H9 (cell line): Measurements from ENCODE around the gene NOX5. TPM values are rescaled to one million over a fixed set of nuclear protein-coding genes. Genes with fewer than 3 reads are reported as not detected.

Experiments used
- DNase-seq: peaks from one replicate; pipeline ENCODE4 v3.0.0-alpha.2; 2017
- H2AFZ ChIP-seq: one replicate; pipeline ENCODE4 v1.6.1; 2013; ENCODE audit warnings: mild to moderate bottlenecking, low read length, control low read depth, moderate library complexity
- H2AK5ac ChIP-seq: 2 replicates; pipeline ENCODE4 v1.6.1; 2013; ENCODE audit warnings: low read length, control low read depth, mixed read lengths; ENCODE audit not compliant: insufficient read length
- H2BK120ac ChIP-seq: one replicate; pipeline ENCODE4 v1.6.1; 2013; ENCODE audit warnings: low read depth, mild to moderate bottlenecking, low read length, control low read depth, inconsistent platforms; ENCODE audit not compliant: poor library complexity, severe bottlenecking
- H2BK12ac ChIP-seq: 2 replicates; pipeline ENCODE4 v1.6.1; 2013; ENCODE audit warnings: low read length, control low read depth, mixed read lengths, low read depth; ENCODE audit not compliant: insufficient read length
- H2BK15ac ChIP-seq: 2 replicates; pipeline ENCODE4 v1.6.1; 2013; ENCODE audit warnings: low read depth, low read length, control low read depth
- H2BK20ac ChIP-seq: one replicate; pipeline ENCODE4 v1.6.1; 2013; ENCODE audit warnings: low read depth, mild to moderate bottlenecking, low read length, control low read depth, inconsistent platforms; ENCODE audit not compliant: poor library complexity, severe bottlenecking
- H2BK5ac ChIP-seq: 2 replicates; pipeline ENCODE4 v1.6.1; 2013; ENCODE audit warnings: low read length, control low read depth, mixed read lengths; ENCODE audit not compliant: insufficient read length
- H3K14ac ChIP-seq: 2 replicates; pipeline ENCODE4 v1.6.1; 2013; ENCODE audit warnings: low read length, control low read depth; ENCODE audit not compliant: insufficient read depth
- H3K18ac ChIP-seq: 2 replicates; pipeline ENCODE4 v1.6.1; 2013; ENCODE audit warnings: low read depth, mild to moderate bottlenecking, mixed read lengths, low read length, control low read depth; ENCODE audit not compliant: insufficient read length
- H3K23ac ChIP-seq: 2 replicates; pipeline ENCODE4 v1.6.1; 2013; ENCODE audit warnings: low read length, control low read depth, mixed read lengths, low read depth; ENCODE audit not compliant: insufficient read length
- H3K23me2 ChIP-seq: 2 replicates; pipeline ENCODE4 v1.6.1; 2013; ENCODE audit warnings: low read depth, mild to moderate bottlenecking, mixed read lengths, low read length, control low read depth; ENCODE audit not compliant: insufficient read length, poor library complexity, severe bottlenecking
- H3K27ac ChIP-seq: 2 replicates; pipeline ENCODE4 v1.5.1; 2013; ENCODE audit warnings: low read length, control low read depth, mixed read lengths, low read depth; ENCODE audit not compliant: insufficient read length
- H3K27me3 ChIP-seq: 2 replicates; pipeline ENCODE4 v1.6.1; 2013; ENCODE audit warnings: low read length, control low read depth, inconsistent platforms; ENCODE audit not compliant: insufficient read depth
- H3K4ac ChIP-seq: 2 replicates; pipeline ENCODE4 v1.6.1; 2013; ENCODE audit warnings: low read depth, mild to moderate bottlenecking, control low read depth, inconsistent platforms, low read length, moderate library complexity
- H3K4me1 ChIP-seq: 2 replicates; pipeline ENCODE4 v1.6.1; 2013; ENCODE audit warnings: low read length, control low read depth, inconsistent platforms; ENCODE audit not compliant: insufficient read depth
- H3K4me2 ChIP-seq: 2 replicates; pipeline ENCODE4 v1.6.1; 2013; ENCODE audit warnings: low read length, control low read depth, mixed read lengths; ENCODE audit not compliant: insufficient read length, insufficient read depth
- H3K56ac ChIP-seq: 2 replicates; pipeline ENCODE4 v1.6.1; 2013; ENCODE audit warnings: low read depth, mild to moderate bottlenecking, mixed read lengths, low read length, control low read depth; ENCODE audit not compliant: insufficient read length
- H3K79me1 ChIP-seq: 2 replicates; pipeline ENCODE4 v1.6.1; 2013; ENCODE audit warnings: low read depth, mild to moderate bottlenecking, moderate library complexity, low read length, control low read depth, inconsistent platforms; ENCODE audit not compliant: insufficient read depth, poor library complexity, severe bottlenecking
- H3K79me2 ChIP-seq: 2 replicates; pipeline ENCODE4 v1.6.1; 2013; ENCODE audit warnings: low read length, control low read depth, inconsistent platforms; ENCODE audit not compliant: insufficient read depth
- H3K9ac ChIP-seq: 2 replicates; pipeline ENCODE4 v1.6.1; 2013; ENCODE audit warnings: low read length, control low read depth, mixed read lengths; ENCODE audit not compliant: insufficient read length; ENCODE audit errors: extremely low read depth
- H3K9me3 ChIP-seq: one replicate; pipeline ENCODE4 v1.6.1; 2013; ENCODE audit warnings: low read depth, low read length, inconsistent platforms; ENCODE audit not compliant: control insufficient read depth
- H3T11ph ChIP-seq: one replicate; pipeline ENCODE4 v1.6.1; 2013; ENCODE audit warnings: mild to moderate bottlenecking, low read length, control low read depth, inconsistent platforms
- H4K20me1 ChIP-seq: one replicate; pipeline ENCODE4 v1.6.1; 2013; ENCODE audit not compliant: control insufficient read depth, insufficient read length, insufficient read depth
- H4K5ac ChIP-seq: 2 replicates; pipeline ENCODE4 v1.6.1; 2013; ENCODE audit warnings: low read depth, mild to moderate bottlenecking, mixed read lengths, low read length, control low read depth; ENCODE audit not compliant: insufficient read length
- H4K8ac ChIP-seq: replicated peaks from 2 replicates; pipeline ENCODE4 v1.6.1; 2013; ENCODE audit warnings: low read length, control low read depth, mixed read lengths, low read depth; ENCODE audit not compliant: insufficient read length
- H4K91ac ChIP-seq: 2 replicates; pipeline ENCODE4 v1.6.1; 2013; ENCODE audit warnings: low read depth, mild to moderate bottlenecking, moderate library complexity, mixed read lengths, low read length, control low read depth; ENCODE audit not compliant: insufficient read length
- H3K27ac Mint-ChIP-seq, 3 experiments: 2 replicates in 2 of 3; 3 replicates in 1 of 3; pipeline ENCODE4 v1.8.0; 2020 to 2021; ENCODE audit warnings: mixed read lengths in 3 of 3, mild to moderate bottlenecking in 1 of 3, moderate library complexity in 1 of 3
- H3K27me3 Mint-ChIP-seq: 2 replicates; pipeline ENCODE4 v1.8.0; 2021; ENCODE audit warnings: low read depth, mild to moderate bottlenecking, moderate library complexity, mixed read lengths
- H3K36me3 Mint-ChIP-seq, 3 experiments: 2 replicates in 2 of 3; 3 replicates in 1 of 3; pipeline ENCODE4 v1.8.0; 2020 to 2021; ENCODE audit warnings: low read depth in 3 of 3, mixed read lengths in 3 of 3; ENCODE audit not compliant: insufficient read depth in 1 of 3
- H3K4me1 Mint-ChIP-seq, 2 experiments: 2 replicates each; pipeline ENCODE4 v1.8.0; 2020; ENCODE audit warnings: mixed read lengths in 2 of 2
- H3K4me3 Mint-ChIP-seq, 2 experiments: 2 replicates in 1 of 2; 3 replicates in 1 of 2; pipeline ENCODE4 v1.8.0; 2020 to 2021; ENCODE audit warnings: mild to moderate bottlenecking in 2 of 2, mixed read lengths in 2 of 2, moderate library complexity in 1 of 2
- H3K9me3 Mint-ChIP-seq, 2 experiments: 2 replicates in 1 of 2; 3 replicates in 1 of 2; pipeline ENCODE4 v1.8.0; 2020; ENCODE audit warnings: mild to moderate bottlenecking in 2 of 2, mixed read lengths in 2 of 2, moderate library complexity in 1 of 2
- WGBS: extraction: QIAGEN DNeasy Blood & Tissue Kit; methylation state at CpG from one replicate; pipeline ENCODE4 v1.1.7; 2013; ENCODE audit warnings: missing lambda C conversion rate, low lambda C conversion rate, mixed read lengths; ENCODE audit not compliant: insufficient read length; ENCODE audit errors: extremely low coverage; 5-methylcytosine and 5-hydroxymethylcytosine counted together
- total RNA-seq: library from RNA; stranded (reverse); gene quantifications from 2 replicates; pipeline ENCODE4 v1.2.1, GENCODE V29; 2021
- TF ChIP-seq, protein P1 (sequence below): fragments of 200-600 bp; sonication (generic); conservative IDR thresholded peaks from 3 replicates; pipeline ENCODE4 v1.8.0; 2021; ENCODE audit warnings: antibody characterized with exemption, mild to moderate bottlenecking

NOX5 gene
- total RNA-seq, 1 experiment from 2014 or later, result 0.04 TPM

DNA sequence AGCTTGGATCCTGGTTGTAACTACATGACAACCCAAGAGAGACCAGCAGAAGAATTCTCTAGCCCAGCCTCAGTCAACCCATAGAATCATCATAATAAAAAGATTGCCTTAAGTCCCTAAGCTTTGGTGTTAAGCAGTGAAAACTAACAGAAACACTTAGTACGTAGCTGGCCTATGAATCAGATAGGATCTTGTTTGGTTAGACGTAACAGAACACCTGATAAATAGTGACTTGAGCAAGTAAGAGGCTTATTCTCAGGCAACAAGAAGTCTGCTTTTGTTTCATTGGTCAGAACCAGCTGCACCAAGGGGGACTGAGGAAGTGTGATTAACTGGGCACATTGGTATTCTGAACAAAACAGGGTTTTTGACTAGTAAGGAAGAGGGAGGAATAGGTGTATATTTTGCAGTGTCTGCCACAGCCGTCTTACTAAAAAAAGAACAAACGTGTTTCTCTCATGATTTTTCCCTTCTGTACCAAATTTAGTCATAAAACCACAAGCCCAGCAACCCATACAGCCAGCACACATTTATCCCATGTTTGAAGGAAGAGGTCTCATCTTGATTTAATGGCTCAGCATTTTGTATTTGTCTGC, 92.6 kb downstream of the NOX5 start:
- Histone ChIP-seq H3K23me2 (no peaks in the 10 kb centered on the region), H2BK5ac (no peak overlapping the region), H3T11ph (no peak overlapping the region), H4K5ac (no peak overlapping the region), H3K4ac (no peak overlapping the region), H4K91ac (no peak overlapping the region), H4K20me1 (no peaks in the 10 kb centered on the region), H3K18ac (no peak overlapping the region), H3K4me1 (no peaks in the 10 kb centered on the region), H3K4me2 (no peak overlapping the region), H3K56ac (no peak overlapping the region), H2AK5ac (no peak overlapping the region), H3K79me1 (no peaks in the 10 kb centered on the region), H2BK20ac (no peak overlapping the region), H4K8ac (no peak overlapping the region), H3K9me3 (no peaks in the 10 kb centered on the region), H3K9ac (no peak overlapping the region), H2BK120ac (no peak overlapping the region), H2BK15ac (no peak overlapping the region), H2BK12ac (no peak overlapping the region), H3K23ac (no peak overlapping the region), H2AFZ (no peak overlapping the region), H3K27me3 (no peaks in the 10 kb centered on the region; the same call in 1 of the 2 replicates), H3K79me2 (no peaks in the 10 kb centered on the region), H3K14ac (no peak overlapping the region), H3K27ac (no peak overlapping the region)
- no peak overlapping the region for H3K27ac Mint-ChIP-seq
- peaks cover 37% of the 10 kb centered on the region for H3K27me3 Mint-ChIP-seq
- peaks cover 9 to 16% of the 10 kb centered on the region in 2 experiments for H3K4me1 Mint-ChIP-seq
- TF ChIP-seq, protein P1, sequence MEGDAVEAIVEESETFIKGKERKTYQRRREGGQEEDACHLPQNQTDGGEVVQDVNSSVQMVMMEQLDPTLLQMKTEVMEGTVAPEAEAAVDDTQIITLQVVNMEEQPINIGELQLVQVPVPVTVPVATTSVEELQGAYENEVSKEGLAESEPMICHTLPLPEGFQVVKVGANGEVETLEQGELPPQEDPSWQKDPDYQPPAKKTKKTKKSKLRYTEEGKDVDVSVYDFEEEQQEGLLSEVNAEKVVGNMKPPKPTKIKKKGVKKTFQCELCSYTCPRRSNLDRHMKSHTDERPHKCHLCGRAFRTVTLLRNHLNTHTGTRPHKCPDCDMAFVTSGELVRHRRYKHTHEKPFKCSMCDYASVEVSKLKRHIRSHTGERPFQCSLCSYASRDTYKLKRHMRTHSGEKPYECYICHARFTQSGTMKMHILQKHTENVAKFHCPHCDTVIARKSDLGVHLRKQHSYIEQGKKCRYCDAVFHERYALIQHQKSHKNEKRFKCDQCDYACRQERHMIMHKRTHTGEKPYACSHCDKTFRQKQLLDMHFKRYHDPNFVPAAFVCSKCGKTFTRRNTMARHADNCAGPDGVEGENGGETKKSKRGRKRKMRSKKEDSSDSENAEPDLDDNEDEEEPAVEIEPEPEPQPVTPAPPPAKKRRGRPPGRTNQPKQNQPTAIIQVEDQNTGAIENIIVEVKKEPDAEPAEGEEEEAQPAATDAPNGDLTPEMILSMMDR, result no peak
- no peak overlapping the region for H3K4me3 Mint-ChIP-seq
- no CpG with 5 or more reads among the region's 4 CpGs for WGBS
- H3K36me3 Mint-ChIP-seq, result no peaks in the 10 kb centered on the region
- no peaks in the 10 kb centered on the region for H3K9me3 Mint-ChIP-seq
- DNase-seq, result no peak

Other genes starting within 250 kb of the NOX5 start
- gene ANP32A, start 193.8 kb upstream of the NOX5 start, total RNA-seq, result 318 and 322 TPM in 2 replicates
- gene SPESP1, start 84.2 kb upstream of the NOX5 start, total RNA-seq, result not detected in 2 replicates
- 11.9 and 12.2 TPM in 2 replicates for gene GLCE, start 145.9 kb downstream of the NOX5 start, total RNA-seq